A549 (cell line): Measurements from ENCODE around the gene ACTR1B.

Experiments
- CHD4 ChIP-seq: fragments of 200-600 bp; sonication (generic); IDR thresholded peaks from 2 replicates; pipeline ENCODE4 v1.6.1; 2016; ENCODE audit warnings: antibody characterized with exemption, mild to moderate bottlenecking, borderline replicate concordance
- POLR2A ChIP-seq: IDR thresholded peaks from 2 replicates; pipeline ENCODE4 v1.6.1; 2012; ENCODE audit warnings: mild to moderate bottlenecking, low read length
- TF ChIP-seq, protein P1 (sequence below): fragments of >200 bp; sonication (Bioruptor Twin); formaldehyde crosslinking; IDR thresholded peaks from 3 replicates; pipeline ENCODE4 v1.5.1; 2016
- TF ChIP-seq, protein P2 (sequence below): fragments of 150-350 bp; IDR thresholded peaks from 2 replicates; pipeline ENCODE4 v1.6.1; 2014; ENCODE audit warnings: low read depth, mild to moderate bottlenecking, low read length

DNA sequence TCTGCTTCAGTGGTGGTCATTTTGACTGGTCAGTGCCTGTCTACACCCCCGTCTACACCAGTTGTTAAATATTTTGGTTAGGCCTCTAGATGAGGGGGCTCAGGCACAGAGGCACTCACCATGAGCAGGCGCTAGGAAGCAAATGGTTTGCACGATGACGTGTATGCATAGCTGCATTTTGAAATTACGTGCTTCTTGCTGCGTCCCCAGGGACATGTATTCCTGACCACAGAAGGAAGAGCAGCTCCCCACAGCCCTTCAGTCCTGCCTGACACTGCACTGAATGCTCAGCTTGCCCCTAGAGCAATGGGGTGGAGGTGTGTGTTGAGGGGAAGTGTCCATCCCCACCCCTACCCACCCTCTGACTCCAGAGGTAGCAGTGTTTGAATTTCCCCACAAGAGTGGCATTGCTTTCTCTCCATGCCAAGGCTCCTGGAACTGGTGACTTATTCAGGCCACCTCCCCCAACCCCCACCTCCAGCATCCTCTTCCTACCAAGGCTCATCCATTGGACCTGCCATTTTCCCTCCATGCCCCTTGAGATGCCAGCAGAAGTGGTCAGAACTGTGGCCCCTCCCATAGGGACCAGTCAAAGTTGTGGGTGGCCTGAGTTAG lies 38.1 kb upstream of the ACTR1B start:
- no peak for TF ChIP-seq CHD4
- TF ChIP-seq, protein P1, sequence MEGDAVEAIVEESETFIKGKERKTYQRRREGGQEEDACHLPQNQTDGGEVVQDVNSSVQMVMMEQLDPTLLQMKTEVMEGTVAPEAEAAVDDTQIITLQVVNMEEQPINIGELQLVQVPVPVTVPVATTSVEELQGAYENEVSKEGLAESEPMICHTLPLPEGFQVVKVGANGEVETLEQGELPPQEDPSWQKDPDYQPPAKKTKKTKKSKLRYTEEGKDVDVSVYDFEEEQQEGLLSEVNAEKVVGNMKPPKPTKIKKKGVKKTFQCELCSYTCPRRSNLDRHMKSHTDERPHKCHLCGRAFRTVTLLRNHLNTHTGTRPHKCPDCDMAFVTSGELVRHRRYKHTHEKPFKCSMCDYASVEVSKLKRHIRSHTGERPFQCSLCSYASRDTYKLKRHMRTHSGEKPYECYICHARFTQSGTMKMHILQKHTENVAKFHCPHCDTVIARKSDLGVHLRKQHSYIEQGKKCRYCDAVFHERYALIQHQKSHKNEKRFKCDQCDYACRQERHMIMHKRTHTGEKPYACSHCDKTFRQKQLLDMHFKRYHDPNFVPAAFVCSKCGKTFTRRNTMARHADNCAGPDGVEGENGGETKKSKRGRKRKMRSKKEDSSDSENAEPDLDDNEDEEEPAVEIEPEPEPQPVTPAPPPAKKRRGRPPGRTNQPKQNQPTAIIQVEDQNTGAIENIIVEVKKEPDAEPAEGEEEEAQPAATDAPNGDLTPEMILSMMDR: no peak
- TF ChIP-seq POLR2A: no peak
- TF ChIP-seq, protein P2, sequence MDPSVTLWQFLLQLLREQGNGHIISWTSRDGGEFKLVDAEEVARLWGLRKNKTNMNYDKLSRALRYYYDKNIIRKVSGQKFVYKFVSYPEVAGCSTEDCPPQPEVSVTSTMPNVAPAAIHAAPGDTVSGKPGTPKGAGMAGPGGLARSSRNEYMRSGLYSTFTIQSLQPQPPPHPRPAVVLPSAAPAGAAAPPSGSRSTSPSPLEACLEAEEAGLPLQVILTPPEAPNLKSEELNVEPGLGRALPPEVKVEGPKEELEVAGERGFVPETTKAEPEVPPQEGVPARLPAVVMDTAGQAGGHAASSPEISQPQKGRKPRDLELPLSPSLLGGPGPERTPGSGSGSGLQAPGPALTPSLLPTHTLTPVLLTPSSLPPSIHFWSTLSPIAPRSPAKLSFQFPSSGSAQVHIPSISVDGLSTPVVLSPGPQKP: no peak
